Breast epithelium (tissue), 3 donors: ENCODE results near the gene GMCL1.

ENCODE experiments used
- POLR2A ChIP-seq: fragments of 450-650 bp; IDR thresholded peaks from one replicate; pipeline ENCODE4 v1.6.1; 2016; ENCODE audit warnings: antibody characterized with exemption, mild to moderate bottlenecking, moderate library complexity
- POLR2AphosphoS5 ChIP-seq, 3 donors: sonication (generic); formaldehyde crosslinking; IDR thresholded peaks; one replicate each; pipeline ENCODE4 v1.6.1; 2017; ENCODE audit warnings: antibody characterized with exemption in 3 of 3
- TF ChIP-seq, protein P1 (sequence below), 3 donors: fragments of 450-650 bp; IDR thresholded peaks; one replicate each; pipeline ENCODE4 v1.5.1; 2016 to 2017; ENCODE audit warnings: antibody characterized with exemption in 3 of 3, mild to moderate bottlenecking in 3 of 3, moderate library complexity in 3 of 3

DNA sequence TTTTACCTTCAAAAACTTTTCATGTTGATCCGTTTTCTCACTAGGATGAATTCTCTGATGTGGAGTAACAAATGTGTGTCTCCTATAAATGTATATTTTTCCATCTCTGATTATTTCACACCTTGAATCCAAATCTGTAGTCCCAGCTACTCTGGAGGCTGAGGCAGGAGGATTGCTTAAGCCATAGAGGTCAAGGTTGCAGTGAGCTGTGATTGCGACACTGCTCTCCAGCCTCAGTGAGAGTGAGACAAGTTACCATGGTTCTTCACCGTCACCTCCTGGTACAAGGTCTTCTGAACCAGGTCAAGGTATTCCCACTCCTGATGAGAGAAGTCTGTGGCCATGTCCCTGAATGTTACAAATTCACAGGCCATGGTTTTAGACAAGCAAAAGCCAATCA is 15.1 kb downstream of the GMCL1 start:
- TF ChIP-seq POLR2AphosphoS5 (IDR thresholded peaks at IDR 0.05) (no peak), POLR2A (no peak)
- TF ChIP-seq, protein P1, sequence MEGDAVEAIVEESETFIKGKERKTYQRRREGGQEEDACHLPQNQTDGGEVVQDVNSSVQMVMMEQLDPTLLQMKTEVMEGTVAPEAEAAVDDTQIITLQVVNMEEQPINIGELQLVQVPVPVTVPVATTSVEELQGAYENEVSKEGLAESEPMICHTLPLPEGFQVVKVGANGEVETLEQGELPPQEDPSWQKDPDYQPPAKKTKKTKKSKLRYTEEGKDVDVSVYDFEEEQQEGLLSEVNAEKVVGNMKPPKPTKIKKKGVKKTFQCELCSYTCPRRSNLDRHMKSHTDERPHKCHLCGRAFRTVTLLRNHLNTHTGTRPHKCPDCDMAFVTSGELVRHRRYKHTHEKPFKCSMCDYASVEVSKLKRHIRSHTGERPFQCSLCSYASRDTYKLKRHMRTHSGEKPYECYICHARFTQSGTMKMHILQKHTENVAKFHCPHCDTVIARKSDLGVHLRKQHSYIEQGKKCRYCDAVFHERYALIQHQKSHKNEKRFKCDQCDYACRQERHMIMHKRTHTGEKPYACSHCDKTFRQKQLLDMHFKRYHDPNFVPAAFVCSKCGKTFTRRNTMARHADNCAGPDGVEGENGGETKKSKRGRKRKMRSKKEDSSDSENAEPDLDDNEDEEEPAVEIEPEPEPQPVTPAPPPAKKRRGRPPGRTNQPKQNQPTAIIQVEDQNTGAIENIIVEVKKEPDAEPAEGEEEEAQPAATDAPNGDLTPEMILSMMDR (IDR thresholded peaks at IDR 0.05), result no peak
